VCaP (cell line): Measurements from ENCODE around the gene WFDC1.

Experiments
- H3K27ac ChIP-seq: fragments of 450-650 bp; 2 replicates; pipeline ENCODE4 v1.5.1; 2017
- TF ChIP-seq, protein P1 (sequence below): fragments of 450-650 bp; conservative IDR thresholded peaks from 2 replicates; pipeline ENCODE4 v1.5.1; 2017; ENCODE audit warnings: mild to moderate bottlenecking, moderate library complexity

WFDC1 gene

DNA sequence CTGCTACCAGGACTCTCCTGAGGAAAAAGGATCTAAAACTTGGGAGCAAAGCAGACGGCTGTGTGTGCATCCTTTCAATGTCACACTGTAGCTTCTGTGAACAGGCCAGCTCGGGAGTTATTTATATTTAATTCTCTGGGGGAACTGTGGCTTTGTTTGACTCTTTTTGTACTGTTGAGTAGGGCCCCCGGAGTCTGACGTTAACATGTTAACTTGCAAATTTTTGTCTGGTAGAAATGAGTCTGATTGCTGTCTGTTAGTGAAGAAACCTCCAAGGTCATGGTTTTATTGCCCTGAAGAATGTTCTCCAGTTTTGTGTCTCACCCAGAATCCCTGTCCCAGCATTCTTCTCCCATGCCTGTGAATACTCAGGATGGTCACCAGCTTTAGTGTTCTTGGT is 40.6 kb upstream of the WFDC1 start:
- TF ChIP-seq, protein P1, sequence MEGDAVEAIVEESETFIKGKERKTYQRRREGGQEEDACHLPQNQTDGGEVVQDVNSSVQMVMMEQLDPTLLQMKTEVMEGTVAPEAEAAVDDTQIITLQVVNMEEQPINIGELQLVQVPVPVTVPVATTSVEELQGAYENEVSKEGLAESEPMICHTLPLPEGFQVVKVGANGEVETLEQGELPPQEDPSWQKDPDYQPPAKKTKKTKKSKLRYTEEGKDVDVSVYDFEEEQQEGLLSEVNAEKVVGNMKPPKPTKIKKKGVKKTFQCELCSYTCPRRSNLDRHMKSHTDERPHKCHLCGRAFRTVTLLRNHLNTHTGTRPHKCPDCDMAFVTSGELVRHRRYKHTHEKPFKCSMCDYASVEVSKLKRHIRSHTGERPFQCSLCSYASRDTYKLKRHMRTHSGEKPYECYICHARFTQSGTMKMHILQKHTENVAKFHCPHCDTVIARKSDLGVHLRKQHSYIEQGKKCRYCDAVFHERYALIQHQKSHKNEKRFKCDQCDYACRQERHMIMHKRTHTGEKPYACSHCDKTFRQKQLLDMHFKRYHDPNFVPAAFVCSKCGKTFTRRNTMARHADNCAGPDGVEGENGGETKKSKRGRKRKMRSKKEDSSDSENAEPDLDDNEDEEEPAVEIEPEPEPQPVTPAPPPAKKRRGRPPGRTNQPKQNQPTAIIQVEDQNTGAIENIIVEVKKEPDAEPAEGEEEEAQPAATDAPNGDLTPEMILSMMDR, result no peak
- H3K27ac ChIP-seq, result no peak overlapping the region

DNA sequence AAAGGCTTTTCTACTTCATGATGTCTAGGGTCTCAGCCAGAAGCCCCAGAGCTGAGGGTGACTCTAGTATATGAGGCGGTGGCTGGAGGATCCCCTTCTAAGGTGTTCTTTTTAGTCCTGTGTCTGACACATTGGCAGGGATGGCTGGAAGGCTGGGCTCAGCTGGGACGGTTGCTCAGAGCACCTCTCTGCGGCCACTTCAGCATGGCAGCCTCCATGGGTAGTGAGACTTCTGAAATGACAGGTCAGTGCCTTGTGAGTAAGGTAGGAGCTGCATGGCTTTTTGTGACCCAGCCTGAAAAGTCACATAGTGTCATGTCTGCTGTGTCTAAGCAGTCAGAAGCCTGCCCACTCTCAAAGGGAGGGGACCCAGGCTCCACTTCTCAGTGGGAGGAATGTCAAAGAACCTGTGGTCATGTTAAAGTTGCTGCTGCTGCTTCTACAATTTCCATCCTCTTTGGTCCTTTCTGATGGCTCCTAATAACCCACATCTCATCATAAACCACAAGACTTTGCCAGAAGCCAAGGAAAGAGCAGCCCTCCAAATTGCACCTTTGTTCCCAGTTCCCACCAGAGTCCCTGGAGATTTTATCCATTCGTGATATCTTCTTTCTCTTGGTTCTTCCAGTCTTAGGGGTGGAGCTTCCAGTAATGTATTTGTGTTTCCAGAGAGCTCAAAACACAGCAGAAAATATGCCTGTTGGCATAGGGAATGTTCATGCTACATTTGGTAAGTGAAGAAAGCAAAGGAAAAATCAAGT is 39.4 kb upstream of the WFDC1 start:
- no peak overlapping the region for H3K27ac ChIP-seq
- TF ChIP-seq, protein P1, result no peak

DNA sequence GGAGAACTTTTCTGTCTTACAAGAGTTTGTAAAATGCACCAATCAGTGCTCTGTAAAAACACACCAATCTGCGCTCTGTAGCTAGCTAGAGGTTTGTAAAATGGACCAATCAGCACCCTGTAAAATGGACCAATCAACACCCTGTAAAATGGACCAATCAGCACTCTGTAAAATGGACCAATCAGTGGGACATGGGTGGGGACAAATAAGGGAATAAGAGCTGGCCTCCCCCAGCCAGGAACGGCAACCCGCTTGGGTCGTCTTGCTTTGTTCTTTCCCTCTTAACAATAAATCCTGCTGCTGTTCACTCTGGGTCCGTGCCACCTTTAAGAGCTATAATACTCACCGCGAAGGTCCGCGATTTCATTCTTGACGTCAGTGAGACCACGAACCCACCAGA is 36.4 kb upstream of the WFDC1 start:
- H3K27ac ChIP-seq, result no peak overlapping the region
- TF ChIP-seq, protein P1, result no peak

DNA sequence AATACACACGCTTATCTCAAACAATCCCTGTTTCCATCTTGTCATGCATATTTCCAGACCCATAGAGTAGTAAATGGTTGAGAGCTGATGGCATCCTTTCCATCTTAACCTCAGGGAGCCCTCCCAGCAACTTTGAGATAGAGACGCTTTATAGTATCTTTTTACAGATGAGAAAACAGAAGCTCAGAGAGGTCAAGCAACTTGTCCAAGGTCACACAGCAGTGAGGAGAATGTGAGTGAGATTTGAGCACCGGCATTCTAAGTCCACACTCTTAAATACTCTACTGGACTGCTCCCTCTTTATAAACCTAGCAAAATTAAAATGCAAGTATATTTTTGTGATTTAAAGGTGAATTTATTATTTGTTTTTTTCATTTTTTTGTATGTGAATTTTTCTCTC is 35.0 kb upstream of the WFDC1 start:
- TF ChIP-seq, protein P1, result no peak
- H3K27ac ChIP-seq, result no peak overlapping the region

DNA sequence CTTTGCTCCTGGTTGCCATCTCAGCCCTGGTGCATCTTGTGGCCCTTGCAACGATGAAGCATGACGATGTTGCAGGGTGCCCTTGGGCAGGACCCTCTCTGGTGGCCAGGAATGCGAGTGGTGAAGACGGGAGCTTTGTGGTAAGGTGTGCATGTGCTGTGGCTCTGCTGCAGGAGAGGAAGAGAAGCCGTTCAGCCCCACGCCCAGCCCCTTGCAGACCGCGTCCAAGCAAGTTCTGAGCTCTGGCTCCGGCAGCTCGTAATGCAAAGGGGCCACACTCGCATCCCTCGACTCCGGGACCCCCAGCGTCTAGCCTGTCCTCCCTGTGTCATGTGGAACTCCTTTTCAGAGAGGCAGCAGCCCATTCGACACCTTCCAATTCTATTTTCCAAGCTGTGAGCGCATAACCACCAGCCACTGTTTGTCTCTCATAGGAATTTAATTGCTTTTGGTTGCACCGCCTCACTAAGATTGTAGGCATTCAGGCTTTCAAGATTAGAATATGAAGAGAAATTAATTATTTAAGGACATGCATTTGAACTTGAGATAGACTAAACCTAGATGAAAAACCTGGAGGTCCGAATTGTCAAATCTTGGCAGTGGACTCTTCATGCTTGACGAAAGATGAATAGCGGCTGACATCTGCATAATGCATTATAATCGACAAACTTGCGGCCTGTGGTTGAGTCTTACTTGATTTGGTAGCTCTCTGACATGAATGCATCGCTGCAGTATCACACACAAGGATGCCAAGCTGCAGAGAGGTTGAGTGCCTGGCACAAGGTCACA is 33.7 kb upstream of the WFDC1 start:
- H3K27ac ChIP-seq, result no peak overlapping the region
- TF ChIP-seq, protein P1, result no peak

DNA sequence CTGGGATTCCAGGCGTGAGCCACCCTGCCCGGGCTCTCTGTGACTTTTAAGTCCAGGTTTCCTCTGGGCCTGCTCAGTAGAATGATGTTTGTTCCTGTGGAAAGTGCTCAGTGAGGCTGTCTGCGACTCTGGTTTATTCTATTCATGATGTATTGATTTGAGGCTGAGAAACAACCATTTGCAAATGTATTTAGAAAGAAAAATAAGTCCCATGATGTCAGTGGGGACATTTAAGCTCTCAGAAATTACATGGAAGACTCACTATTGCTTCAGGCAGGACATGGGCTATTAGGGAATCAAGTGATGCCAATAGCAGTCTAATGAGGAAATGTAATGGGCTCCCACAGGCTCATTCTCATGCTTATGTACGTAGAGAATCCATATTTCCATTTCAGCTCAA is 32.6 kb upstream of the WFDC1 start:
- TF ChIP-seq, protein P1, result no peak
- no peak overlapping the region for H3K27ac ChIP-seq

DNA sequence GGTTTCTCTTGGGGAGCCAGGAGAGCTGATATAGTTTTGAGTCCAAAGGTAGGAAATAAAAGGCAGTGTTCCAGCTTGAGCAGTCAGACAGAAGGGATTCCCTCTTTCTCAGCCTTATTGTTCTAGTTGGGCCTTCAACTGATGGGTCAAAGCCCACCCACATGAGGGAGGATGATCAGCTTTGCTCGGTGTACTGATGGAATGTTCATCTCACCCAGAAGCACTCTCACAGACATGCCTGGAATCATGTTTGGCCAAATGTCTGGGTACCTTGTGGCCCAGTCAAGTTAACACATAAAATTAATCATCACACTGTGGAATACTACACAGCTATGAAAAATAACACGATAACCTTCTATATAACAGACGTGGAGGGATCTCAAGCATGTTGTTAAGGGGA is 31.7 kb upstream of the WFDC1 start:
- TF ChIP-seq, protein P1, result no peak
- no peak overlapping the region for H3K27ac ChIP-seq
